UCSD-AML1 (cell line): ENCODE measurements around the gene ARIH2.
"Not testable (repeated sequence)": the region's sequence is repeated elsewhere in the genome, so short reads cannot be mapped to it uniquely, and the experiment has no call there.

Experiments used
- DNase-seq: peaks from one replicate; lab custom pipeline; 2025; ENCODE audit not compliant: unreplicated experiment; lab: John Stamatoyannopoulos, UW

The ARIH2 gene

DNA sequence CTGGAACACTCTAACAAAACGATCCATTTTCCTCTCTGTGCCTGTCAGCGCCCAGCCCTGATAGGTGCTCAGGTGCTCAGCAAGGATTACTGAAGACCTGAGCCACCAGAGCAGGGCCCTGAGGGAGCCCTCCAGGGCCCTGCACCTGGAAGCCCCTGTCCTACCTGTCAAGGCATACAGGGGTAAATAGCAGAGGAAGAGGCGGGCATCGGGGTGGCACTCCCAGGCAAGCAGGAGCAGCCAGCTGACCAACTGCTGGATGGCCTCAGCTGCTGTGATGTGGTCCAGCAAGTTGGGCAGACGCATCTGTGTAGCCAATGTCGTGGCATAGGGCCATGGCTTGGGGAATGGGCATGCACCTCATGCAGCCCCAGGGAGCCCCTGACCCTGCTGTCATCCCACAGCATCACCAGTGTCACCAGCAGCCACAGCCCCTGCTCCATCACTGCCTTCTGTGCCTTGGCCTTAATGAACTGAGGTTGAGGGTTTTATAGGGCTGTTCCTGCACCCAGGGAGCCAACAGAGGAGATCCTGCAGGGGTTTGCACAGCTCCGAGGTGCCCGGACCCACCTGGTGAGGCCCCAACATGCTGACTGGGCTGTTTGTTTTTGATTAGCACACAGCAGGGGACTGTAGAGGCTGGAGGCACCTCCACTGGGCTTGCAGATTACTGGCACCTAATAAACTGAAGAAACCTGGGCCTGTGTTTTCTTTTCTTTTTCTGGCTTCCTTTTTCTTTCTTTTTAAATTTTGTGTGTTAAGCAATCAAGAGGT, 80.6 kb downstream of the ARIH2 start:
- DNase-seq: no peak

DNA sequence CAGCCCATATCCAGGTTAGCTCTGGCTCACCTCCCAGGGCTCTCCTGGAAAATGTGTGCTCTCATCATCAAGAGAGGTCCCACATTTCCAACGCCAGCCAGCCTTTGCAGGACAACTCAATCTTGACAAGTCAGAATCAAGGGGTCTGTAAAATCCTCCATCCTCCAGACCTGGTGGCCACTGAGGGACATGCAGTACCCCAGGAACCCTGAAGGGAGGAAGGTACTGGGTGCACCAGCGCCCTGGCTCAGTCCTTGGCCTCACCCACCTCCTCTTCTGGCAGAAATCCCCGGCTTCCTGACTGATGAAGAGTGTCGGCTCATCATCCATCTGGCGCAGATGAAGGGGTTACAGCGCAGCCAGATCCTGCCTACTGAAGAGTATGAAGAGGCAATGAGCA, 82.5 kb downstream of the ARIH2 start:
- no peak for DNase-seq

- no peak for DNase-seq
These were observed 86.0 kb downstream of the ARIH2 start for GRCh38 chr3:49004352-49005302.

DNA sequence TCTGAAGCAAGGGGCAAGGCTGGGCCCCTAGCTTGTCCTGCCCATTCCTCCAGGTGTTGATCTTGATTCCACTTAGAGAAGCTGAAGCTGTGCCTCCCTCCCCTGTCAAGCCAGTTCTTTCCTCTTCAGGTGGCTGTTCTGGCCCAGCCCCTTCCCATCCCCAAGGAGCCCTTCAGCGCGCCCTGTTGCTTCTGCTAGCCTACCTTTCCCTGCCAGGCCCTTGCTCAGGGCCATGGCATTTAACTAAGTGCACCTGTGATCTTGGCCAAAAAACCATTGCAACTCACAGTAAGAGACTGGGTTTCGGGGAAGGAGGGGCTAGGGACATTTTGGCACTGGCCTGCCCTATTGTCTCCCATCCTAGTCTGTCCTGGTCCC, 86.7 kb downstream of the ARIH2 start:
- no peak for DNase-seq

DNA sequence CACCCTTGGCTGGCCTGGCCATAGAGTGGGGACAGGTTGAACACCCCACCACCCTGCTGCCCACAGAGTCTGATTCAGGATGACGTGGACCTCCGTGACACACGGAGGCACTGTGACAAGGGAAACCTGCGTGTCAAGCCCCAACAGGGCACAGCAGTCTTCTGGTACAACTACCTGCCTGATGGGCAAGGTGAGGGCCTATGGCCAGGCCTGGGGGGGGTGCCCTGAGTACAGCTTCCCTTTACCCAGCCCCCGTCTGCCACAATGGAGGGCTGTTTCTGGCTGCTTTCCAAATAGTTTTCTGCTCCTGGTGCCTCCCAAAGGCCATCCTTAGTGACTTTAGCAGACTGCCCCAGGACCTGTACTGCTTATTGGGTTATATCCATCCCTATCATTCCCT, 87.4 kb downstream of the ARIH2 start:
- DNase-seq: no peak

GRCh38 chr3:49006408-49007067, 87.9 kb downstream of the ARIH2 start:
- no peak for DNase-seq

GRCh38 chr3:49007068-49007770, 88.6 kb downstream of the ARIH2 start, which contains the start of gene WDR6:
WDR6 (plus strand) TSS chr3:49007391; CDS start chr3:49007432, 41 bp downstream.
- peak; percentile 96 for DNase-seq

DNA sequence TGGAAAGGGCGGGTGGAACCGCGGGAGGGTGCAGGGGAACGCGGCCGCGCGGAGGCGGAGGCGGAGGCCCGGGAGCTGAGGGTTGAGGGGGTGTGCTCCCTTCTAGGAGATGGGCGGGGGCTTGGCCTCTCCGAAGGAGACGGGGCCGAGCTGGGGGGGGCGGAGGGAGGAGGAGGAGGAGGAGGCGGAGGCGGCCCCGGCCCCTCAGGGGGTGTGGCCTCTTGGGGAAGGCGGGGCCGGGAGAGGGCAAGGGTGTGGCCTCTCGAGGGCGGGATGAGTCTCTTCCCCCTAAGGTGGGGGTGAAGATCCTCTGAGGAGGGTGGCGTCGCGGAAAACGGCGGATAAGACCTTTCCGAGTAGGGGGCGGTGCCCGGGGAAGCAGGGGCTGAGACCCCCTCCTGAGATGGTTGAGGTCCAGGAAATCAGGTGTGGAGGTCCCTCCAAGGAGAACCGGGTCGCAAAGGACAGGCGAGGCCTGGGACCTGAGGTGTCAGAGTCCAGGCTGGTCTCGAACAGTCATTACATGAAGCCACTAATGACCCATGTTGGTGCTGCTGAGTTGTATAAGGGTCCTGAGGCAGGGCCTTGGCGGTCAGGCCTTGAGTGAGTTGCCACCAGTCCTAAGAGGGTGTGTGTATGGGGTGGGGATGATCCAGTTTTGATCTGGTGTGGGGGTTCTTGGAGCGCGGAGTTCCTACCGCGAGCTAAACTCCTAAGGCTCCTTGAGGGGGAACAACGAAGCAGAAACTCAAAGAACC, 89.3 kb downstream of the ARIH2 start:
- peak; percentile 85 for DNase-seq

DNA sequence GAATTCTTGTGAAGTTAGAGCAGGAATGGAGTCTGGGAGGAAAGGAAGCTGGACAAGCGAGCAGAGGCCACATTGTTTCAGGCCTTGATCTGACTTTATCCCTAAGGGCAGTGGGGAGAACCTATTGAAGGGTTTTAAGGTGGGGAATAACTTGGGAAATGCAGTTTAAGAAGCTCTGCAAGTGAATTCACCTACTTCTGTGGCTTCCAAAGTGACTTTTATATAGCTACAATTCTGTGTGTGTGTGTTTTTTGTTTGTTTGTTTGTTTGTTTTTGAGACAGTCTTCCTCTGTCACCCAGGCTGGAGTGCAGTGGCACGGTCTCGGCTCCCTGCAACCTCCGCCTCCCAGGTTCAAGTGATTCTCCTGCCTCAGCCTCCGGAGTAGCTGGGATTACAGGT, 90.0 kb downstream of the ARIH2 start:
- DNase-seq: not testable (repeated sequence)

- no peak for DNase-seq
These were observed 90.8 kb downstream of the ARIH2 start for GRCh38 chr3:49009396-49009795.

GRCh38 chr3:49012441-49013017, 93.9 kb downstream of the ARIH2 start:
- DNase-seq: no peak

DNA sequence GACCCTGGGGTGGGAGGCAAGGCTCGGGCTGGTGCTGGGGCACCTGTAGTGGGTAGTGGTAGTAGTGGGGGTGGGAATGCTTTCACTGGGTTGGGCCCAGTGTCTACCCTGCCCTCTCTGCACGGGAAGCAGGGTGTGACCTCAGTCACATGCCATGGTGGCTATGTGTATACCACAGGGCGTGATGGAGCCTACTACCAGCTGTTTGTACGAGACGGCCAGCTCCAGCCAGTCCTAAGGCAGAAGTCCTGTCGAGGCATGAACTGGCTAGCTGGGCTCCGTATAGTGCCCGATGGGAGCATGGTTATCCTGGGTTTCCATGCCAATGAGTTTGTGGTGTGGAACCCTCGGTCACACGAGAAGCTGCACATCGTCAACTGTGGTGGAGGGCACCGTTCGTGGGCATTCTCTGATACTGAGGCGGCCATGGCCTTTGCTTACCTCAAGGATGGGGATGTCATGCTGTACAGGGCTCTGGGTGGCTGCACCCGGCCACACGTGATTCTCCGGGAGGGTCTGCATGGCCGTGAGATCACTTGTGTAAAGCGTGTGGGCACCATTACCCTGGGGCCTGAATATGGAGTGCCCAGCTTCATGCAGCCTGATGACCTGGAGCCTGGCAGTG, 94.6 kb downstream of the ARIH2 start:
- no peak for DNase-seq

- DNase-seq: peak; percentile 49
These were observed 95.4 kb downstream of the ARIH2 start for GRCh38 chr3:49013738-49014660.

DNA sequence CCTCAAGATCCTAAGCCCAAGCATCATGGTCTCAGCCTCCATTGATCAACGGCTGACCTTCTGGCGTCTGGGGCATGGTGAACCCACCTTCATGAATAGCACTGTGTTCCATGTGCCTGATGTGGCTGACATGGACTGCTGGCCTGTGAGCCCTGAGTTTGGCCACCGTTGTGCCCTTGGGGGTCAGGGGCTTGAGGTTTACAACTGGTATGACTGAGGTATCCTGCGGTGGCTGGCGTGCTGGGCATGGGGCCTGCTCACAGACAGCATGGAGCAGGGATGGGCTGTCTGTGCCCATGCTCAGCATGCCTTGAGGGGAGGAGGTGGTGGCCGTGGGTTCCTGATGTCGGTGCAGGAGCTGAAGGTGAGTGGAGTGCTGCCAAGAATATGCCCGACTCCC, 96.4 kb downstream of the ARIH2 start:
- no peak for DNase-seq

DNA sequence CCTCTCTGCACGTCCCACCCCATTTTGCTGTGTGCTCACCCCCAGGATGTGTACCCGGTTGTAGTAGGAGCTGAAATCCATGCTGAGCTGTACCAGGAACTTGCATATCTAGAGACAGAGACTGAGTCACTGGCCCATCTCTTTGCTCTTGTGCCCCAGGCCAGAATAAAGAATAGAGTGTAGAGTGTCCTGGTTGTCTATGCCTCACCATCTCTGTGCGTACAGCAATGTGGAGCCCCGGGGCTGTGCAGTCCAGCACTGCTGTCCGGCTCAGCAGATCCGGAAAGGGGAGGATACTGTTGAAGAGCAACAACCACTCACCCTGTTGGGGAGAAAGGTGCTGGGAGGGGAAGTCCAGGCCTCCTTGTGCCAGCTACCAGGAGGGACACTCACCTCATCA, 97.1 kb downstream of the ARIH2 start:
- DNase-seq: no peak

- no peak for DNase-seq
These were observed 98.0 kb downstream of the ARIH2 start for GRCh38 chr3:49016414-49017228.

DNA sequence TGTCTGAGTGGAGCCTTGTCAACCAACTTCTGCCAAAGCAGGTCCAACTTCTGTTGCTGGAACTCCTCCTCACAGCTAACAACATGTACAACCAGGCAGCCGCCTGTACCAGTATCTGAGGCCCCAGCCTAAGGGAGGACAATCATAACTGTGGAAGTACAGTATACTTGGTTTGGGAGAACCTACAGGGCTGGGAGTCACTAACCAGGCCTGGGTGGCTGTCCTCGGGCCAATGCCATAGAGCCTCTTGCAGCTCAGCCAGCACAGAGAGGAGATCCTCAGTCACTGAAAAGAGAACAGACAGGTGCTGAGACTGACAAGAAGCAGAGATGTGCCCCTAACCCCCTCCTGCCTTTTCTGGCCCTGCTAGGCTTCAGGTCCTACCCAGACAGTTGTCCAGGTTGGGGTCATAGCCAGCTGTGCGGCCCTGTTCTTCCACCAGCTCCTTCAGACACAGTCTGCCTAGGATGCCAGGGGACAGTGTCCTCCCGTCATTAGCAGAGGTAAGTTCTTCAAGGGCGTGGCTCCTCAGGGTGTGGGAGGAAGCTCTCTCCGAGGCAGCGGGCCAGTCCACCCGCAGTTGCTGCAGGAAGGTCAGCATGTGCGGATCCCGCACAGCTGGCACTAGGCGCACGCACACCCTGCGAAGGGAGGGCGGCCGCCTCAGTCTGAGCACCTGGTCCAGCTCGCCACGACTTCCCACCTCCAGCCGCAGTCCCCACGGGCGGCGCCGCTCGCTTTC, 98.8 kb downstream of the ARIH2 start:
- DNase-seq: no peak
